Gastroesophageal sphincter (tissue), 3 donors: ENCODE data around the gene SLC39A12.

Experiments
- CTCF ChIP-seq, 4 experiments: fragments of 200-600 bp in 2 of 4; fragments of 450-650 bp in 2 of 4; sonication (generic) in 1 of 4; IDR thresholded peaks; one replicate each; pipeline ENCODE4 v1.5.1; 2017 to 2019; ENCODE audit warnings: antibody characterized with exemption in 4 of 4, mild to moderate bottlenecking in 2 of 4, moderate library complexity in 2 of 4
- POLR2A ChIP-seq, 2 donors: fragments of 450-650 bp; IDR thresholded peaks; one replicate each; pipeline ENCODE4 v1.6.1; 2017; ENCODE audit warnings: antibody characterized with exemption in 2 of 2, mild to moderate bottlenecking in 2 of 2, moderate library complexity in 1 of 2
- POLR2AphosphoS5 ChIP-seq: sonication (generic); formaldehyde crosslinking; IDR thresholded peaks from one replicate; pipeline ENCODE4 v1.6.1; 2017; ENCODE audit warnings: antibody characterized with exemption

DNA sequence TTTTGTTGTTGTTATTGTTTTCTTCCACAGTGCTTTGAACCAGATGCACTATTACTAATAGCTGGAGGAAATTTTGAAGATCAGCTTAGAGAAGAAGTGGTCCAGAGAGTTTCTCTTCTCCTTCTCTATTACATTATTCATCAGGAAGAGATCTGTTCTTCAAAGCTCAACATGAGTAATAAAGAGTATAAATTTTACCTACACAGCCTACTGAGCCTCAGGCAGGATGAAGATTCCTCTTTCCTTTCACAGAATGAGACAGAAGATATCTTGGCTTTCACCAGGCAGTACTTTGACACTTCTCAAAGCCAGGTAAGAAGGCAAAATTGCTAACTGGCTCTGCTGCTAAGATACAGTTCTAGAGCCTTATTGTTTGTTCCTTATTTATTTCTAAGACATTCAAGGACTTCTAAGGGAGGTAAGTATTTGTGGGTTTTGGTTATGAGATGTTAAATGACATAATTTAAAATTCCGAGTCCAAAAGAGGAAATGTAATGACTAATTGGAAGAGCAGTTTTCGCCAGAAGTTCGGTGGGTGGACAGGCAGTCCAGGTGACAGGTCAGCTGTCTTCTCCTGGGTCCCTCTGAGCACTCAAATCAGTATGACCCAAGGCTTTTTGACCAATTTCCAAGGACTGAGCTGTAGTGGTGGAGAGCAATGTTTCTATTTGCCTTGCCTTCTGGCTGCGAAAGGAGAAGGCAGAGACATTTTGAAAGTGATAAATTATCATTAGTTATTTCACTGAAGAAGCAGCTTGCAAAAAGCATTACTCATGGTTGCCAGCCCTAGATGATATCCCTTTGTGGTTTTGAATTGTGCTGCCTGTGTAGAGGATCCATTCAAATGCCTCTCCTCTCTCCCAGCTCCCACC is 10.1 kb downstream of the SLC39A12 start:
- TF ChIP-seq POLR2A (IDR thresholded peaks at IDR 0.05): no peak
- TF ChIP-seq POLR2AphosphoS5: no peak
- TF ChIP-seq CTCF (IDR thresholded peaks at IDR 0.05): no peak
